HFFc6 (cell line): ENCODE results near the gene GHRHR. TPM values are rescaled to one million over a fixed set of nuclear protein-coding genes. Genes with fewer than 3 reads are reported as not detected.

Experiments
- DNase-seq: peaks from one replicate; pipeline ENCODE4 v3.0.0-alpha.2; 2018
- H3K27ac Mint-ChIP-seq: 2 replicates; pipeline ENCODE4 v1.8.0; 2020; ENCODE audit warnings: mild to moderate bottlenecking, mixed read lengths
- H3K27me3 Mint-ChIP-seq: 2 replicates; pipeline ENCODE4 v1.8.0; 2021; ENCODE audit warnings: mild to moderate bottlenecking, moderate library complexity, mixed read lengths; ENCODE audit not compliant: insufficient read depth
- H3K36me3 Mint-ChIP-seq: 2 replicates; pipeline ENCODE4 v1.8.0; 2021; ENCODE audit warnings: low read depth, mixed read lengths
- H3K4me1 Mint-ChIP-seq: 2 replicates; pipeline ENCODE4 v1.8.0; 2020; ENCODE audit warnings: low read depth, mixed read lengths
- H3K4me3 Mint-ChIP-seq: 2 replicates; pipeline ENCODE4 v1.8.0; 2020; ENCODE audit warnings: mild to moderate bottlenecking, moderate library complexity, mixed read lengths
- H3K9me3 Mint-ChIP-seq: 2 replicates; pipeline ENCODE4 v1.8.0; 2020; ENCODE audit warnings: mild to moderate bottlenecking, mixed read lengths
- total RNA-seq, 6 experiments: library from RNA; stranded (reverse); fragmentation: NEBNext Ultra II Directional; extraction: Animal tissue kit (Norgen Biotek cat#: 25700); gene quantifications; 2 replicates in 1 of 6; 3 replicates in 5 of 6; pipeline ENCODE4 v1.2.3, GENCODE V29; 2021
- TF ChIP-seq, protein P1 (sequence below): fragments of 200-600 bp; sonication (generic); IDR thresholded peaks from 2 replicates; pipeline ENCODE4 v1.5.0; 2021; ENCODE audit warnings: antibody characterized with exemption, mild to moderate bottlenecking

GHRHR gene
- total RNA-seq, 6 experiments from 2014 or later, result not detected

- TF ChIP-seq, protein P1, sequence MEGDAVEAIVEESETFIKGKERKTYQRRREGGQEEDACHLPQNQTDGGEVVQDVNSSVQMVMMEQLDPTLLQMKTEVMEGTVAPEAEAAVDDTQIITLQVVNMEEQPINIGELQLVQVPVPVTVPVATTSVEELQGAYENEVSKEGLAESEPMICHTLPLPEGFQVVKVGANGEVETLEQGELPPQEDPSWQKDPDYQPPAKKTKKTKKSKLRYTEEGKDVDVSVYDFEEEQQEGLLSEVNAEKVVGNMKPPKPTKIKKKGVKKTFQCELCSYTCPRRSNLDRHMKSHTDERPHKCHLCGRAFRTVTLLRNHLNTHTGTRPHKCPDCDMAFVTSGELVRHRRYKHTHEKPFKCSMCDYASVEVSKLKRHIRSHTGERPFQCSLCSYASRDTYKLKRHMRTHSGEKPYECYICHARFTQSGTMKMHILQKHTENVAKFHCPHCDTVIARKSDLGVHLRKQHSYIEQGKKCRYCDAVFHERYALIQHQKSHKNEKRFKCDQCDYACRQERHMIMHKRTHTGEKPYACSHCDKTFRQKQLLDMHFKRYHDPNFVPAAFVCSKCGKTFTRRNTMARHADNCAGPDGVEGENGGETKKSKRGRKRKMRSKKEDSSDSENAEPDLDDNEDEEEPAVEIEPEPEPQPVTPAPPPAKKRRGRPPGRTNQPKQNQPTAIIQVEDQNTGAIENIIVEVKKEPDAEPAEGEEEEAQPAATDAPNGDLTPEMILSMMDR, result no peak
- Mint-ChIP-seq H3K27me3 (peaks cover 36% of the 10 kb centered on the region), H3K9me3 (peaks cover 9% of the 10 kb centered on the region; the same call in 1 of the 2 replicates), H3K4me1 (no peaks in the 10 kb centered on the region), H3K36me3 (no peaks in the 10 kb centered on the region), H3K27ac (no peak overlapping the region), H3K4me3 (no peak overlapping the region)
- DNase-seq, result no peak
Observed at GRCh38 chr7:30989008-30989823, 25.5 kb downstream of the GHRHR start.

- no peaks in the 10 kb centered on the region for H3K4me1 Mint-ChIP-seq
- peaks cover 33% of the 10 kb centered on the region for H3K27me3 Mint-ChIP-seq
- H3K27ac Mint-ChIP-seq, result no peak overlapping the region
Observed at GRCh38 chr7:30989824-30990672, 26.3 kb downstream of the GHRHR start.

DNA sequence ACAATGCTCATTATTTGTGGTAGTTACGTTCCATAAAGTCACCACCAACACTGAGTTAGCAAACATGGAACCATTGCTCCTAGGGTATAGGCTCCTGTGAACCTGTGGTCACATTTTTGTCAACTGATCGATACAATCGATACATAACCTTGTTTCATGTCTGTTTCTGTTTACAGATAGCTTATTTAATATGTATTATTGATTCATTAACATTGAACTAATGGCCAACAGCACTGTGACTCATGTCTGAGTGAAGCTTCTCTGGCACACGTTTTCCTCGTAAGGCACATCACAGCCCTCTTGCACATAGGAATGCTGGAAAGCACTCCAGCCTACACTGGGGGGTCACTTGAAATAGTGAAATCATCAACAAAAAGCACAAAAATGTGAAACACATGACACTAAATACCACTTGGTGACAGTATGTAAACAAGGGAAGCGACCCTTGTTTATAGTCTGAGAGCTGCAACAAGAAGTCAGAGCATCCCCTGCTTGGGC is 27.0 kb downstream of the GHRHR start:
- Mint-ChIP-seq H3K9me3 (peaks cover 9% of the 10 kb centered on the region; the same call in 1 of the 2 replicates), H3K4me3 (no peak overlapping the region), H3K27me3 (peaks cover 33% of the 10 kb centered on the region), H3K4me1 (no peaks in the 10 kb centered on the region), H3K36me3 (no peaks in the 10 kb centered on the region), H3K27ac (no peak overlapping the region)
- TF ChIP-seq, protein P1, result no peak
- DNase-seq, result no peak

More at GRCh38 chr7:30989824-30990672, 26.3 kb downstream of the GHRHR start:
- peaks cover 9% of the 10 kb centered on the region; the same call in 1 of the 2 replicates for H3K9me3 Mint-ChIP-seq
- TF ChIP-seq, protein P1, result no peak
- no peak overlapping the region for H3K4me3 Mint-ChIP-seq
- H3K36me3 Mint-ChIP-seq, result no peaks in the 10 kb centered on the region
- no peak for DNase-seq

DNA sequence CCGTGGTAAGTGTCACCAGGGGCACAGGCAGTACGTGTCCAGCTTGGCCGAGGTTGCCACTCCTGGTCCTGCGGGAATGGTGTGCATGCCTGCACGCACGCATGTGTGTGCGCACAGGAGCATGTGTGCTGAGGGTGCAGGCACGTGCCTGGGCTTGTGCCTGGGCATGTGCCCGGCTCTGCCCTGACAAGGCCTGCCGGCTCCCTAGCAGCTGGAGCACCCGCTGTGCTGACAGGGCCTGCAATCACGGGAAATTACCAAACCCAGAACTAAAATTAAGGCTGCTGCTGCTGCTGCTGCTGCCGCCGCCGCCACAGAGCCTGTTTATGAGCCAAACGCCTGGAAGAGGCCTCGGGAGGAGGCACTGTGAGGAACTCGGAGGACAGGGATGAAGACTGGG is 28.7 kb downstream of the GHRHR start:
- H3K4me1 Mint-ChIP-seq, result no peaks in the 10 kb centered on the region
- H3K27ac Mint-ChIP-seq, result no peak overlapping the region
- H3K36me3 Mint-ChIP-seq, result no peaks in the 10 kb centered on the region
- H3K4me3 Mint-ChIP-seq, result no peak overlapping the region
- DNase-seq, result no peak
- TF ChIP-seq, protein P1, result no peak
- H3K27me3 Mint-ChIP-seq, result peaks cover 29% of the 10 kb centered on the region
- peaks cover 9% of the 10 kb centered on the region; the same call in 1 of the 2 replicates for H3K9me3 Mint-ChIP-seq

DNA sequence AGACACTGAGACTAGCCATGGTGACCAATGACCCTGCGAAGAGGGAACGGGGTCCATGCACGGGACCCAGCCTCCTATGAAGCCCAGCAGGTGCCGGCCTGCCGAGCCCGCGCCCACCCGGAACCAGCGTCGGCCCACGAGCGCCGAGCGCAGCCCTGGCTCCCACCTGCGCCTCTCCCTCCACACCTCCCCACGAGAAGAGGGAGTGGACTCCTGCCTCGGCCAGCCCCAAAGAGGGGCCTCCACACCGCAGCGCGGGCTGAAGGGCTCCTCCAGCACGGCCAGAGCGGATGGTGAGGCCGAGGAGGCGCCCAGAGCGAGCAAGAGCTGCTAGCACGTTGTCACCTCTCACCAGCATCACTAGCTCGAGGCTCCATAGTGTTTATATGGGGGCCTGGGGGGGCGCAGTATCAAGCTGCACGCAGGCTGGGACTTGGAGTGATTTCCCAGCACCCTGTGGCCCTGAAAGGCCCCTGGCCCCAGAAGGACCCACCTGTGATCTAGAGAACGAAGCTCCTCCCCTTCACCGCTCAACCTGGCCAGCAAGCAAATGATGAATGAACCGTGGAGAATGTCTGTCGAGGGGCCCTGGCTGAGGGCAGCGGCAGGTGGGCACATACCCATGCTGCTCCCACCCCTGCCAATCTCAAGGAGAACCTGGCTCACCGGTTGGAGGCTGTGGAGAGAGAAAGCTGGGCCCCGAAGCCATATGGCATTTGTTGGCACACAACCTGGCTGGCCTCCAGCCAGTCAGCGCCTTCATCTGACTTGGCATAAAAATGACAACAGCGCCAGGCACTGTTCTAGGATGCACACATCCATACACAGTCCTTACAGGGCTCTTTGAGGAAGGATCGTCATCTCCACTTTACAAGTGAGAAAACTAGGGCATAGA is 30.7 kb downstream of the GHRHR start:
- no peaks in the 10 kb centered on the region for H3K4me1 Mint-ChIP-seq
- H3K4me3 Mint-ChIP-seq, result no peak overlapping the region
- H3K9me3 Mint-ChIP-seq, result peaks cover 9% of the 10 kb centered on the region; the same call in 1 of the 2 replicates
- TF ChIP-seq, protein P1, result no peak
- DNase-seq, result no peak
- no peaks in the 10 kb centered on the region for H3K36me3 Mint-ChIP-seq
- H3K27ac Mint-ChIP-seq, result no peak overlapping the region
- peaks cover 38% of the 10 kb centered on the region for H3K27me3 Mint-ChIP-seq
